Natural killer cell treated with Interleukin-12 subunit alpha and Interleukin-12 subunit beta and Interleukin-15 and Interleukin-18, amount 100 ng/mL, for 72 hours (primary cell): Measurements from ENCODE around the gene CARD8. TPM values are rescaled to one million over a fixed set of nuclear protein-coding genes. Genes with fewer than 3 reads are reported as not detected.

Experiments used
- ATAC-seq, 2 donors: fragments of 150-1000 bp; cut with Tn5 transposase in 1 of 2; sonication (Bioruptor Pico), chemical (Tn5 transposase) in 1 of 2; 2 replicates each; pipeline ENCODE4 v1.10.0; 2021
- DNase-seq: peaks from one replicate; pipeline ENCODE4 v3.0.0; 2022; ENCODE audit warnings: low spot score
- H3K27ac Mint-ChIP-seq, 2 donors: 1 replicate in 1 of 2; 2 replicates in 1 of 2; pipeline ENCODE4 v1.8.0; 2022; ENCODE audit warnings: mixed read lengths in 2 of 2, mild to moderate bottlenecking in 1 of 2, moderate library complexity in 1 of 2
- H3K27me3 Mint-ChIP-seq, 2 donors: 1 replicate in 1 of 2; 2 replicates in 1 of 2; pipeline ENCODE4 v1.8.0; 2022; ENCODE audit warnings: mixed read lengths in 2 of 2
- H3K36me3 Mint-ChIP-seq: one replicate; pipeline ENCODE4 v1.8.0; 2022; ENCODE audit warnings: mixed read lengths
- H3K4me1 Mint-ChIP-seq, 2 donors: 1 replicate in 1 of 2; 2 replicates in 1 of 2; pipeline ENCODE4 v1.8.0; 2022; ENCODE audit warnings: low read depth in 2 of 2, mixed read lengths in 2 of 2, mild to moderate bottlenecking in 1 of 2
- H3K4me3 Mint-ChIP-seq: one replicate; pipeline ENCODE4 v1.8.0; 2022; ENCODE audit warnings: mixed read lengths
- H3K9me3 Mint-ChIP-seq: 2 replicates; pipeline ENCODE4 v1.8.0; 2022; ENCODE audit warnings: mixed read lengths
- total RNA-seq, 2 donors: library from RNA; stranded (reverse); gene quantifications; one replicate each; pipeline ENCODE4 v1.2.3, GENCODE V29; 2022

Gene CARD8
- total RNA-seq, 2 donors from 2014 or later: 172 to 176 TPM

DNA sequence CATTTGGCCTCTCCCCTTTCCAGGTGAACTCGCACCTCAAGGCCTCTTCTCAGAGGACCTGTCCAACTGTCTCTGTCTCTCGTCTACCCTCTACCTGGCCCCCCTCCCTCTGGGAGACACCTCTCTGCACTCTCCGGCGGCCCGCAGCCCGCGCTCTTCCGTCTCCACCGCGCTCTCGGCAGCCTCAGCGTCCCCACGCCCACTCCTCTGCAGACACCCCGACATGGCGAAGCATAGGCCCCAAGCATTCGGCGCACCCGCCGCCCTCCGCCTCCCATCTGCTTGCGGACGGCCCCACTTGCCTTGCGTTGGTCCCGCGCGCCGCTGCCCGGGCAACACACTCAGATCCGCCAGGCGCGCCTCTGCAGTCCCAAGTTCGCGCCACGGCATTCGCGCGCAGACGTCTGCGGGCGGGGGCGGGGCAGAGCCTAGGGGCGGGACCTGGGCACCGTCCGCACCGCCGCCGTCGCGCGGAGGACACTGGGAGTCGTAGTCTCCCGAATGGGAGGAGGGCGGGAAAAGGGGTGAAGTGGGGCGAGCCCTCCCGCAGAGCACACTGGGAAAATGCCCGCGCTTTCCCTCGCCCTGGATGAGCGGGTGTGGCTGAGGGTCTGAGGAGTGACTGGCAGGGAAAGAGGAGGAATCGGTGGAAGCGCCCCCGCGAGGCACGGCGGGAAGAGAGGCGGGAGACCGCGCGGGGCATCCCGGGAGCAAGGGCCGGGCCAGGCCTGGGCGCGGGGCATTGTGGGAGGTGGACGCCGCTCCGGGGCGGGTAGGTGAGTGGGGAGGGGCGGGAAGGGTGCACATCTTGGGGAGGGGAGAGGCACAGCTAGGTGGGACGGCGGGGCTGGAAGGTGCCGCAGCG lies 85.5 kb downstream of the CARD8 start, which contains the start of the genes LIG1 and ZSWIM9:
LIG1 (minus strand) TSS at position 406 of the 865 bp plus-strand sequence. CDS start 4,778 bp downstream, outside the sequence.
ZSWIM9 (plus strand) TSS at position 742 of the 865 bp plus-strand sequence. CDS start 1,123 bp downstream, outside the sequence.
- no peaks in the 10 kb centered on the region for H3K9me3 Mint-ChIP-seq
- ATAC-seq (peak; percentile 95), DNase-seq (peak; percentile 93)
- peaks cover 12% of the 10 kb centered on the region for H3K36me3 Mint-ChIP-seq
- peaks cover 21 to 23% of the 10 kb centered on the region in 2 donors for H3K4me1 Mint-ChIP-seq
- H3K4me3 Mint-ChIP-seq: peak within 1 kb of the TSS; percentile 97
- H3K27me3 Mint-ChIP-seq: no peaks in the 10 kb centered on the region
- H3K27ac Mint-ChIP-seq: peak within 1 kb of the TSS; percentile 96 to 97

DNA sequence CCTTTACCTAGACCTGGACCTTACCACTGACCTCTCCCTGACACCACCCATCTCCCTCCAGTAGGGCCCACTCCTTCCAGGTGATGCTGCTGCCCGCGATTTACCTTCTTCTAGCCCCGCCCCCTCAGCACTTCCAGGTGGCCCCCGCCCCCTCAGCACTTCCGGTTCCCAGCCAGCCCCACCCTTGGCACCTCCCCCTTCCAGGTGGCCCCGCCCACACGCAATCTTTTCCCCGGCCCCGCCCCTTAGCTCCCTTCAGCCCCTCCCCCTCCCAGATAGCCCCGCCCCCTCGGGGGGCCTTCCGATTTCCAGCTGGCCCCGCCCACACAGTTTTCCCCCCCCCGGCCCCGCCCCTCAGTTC lies 86.2 kb downstream of the CARD8 start:
- peak; percentile 94 for DNase-seq
- peaks cover 21 to 23% of the 10 kb centered on the region in 2 donors for H3K4me1 Mint-ChIP-seq

DNA sequence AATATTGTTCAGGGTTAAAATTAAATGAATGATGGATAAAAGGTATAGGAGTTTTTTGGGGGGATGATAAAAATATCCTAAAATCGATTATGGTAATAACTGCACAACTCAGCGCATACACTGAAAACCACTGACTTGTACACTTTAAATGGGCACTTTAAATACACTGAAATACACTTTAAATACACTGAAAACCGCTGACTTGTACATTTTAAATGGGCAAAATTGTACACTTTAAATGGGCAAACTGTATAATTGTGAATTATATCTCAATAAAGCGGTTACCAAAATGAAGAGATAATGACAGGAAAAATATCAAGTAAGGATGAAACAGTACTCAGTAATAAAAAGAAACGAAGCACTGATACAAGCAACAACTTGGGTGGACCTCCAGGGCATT lies 87.0 kb downstream of the CARD8 start:
- Mint-ChIP-seq H3K4me1 (peaks cover 21 to 23% of the 10 kb centered on the region in 2 donors), H3K27ac (peak overlapping the region; percentile 96 to 97), H3K36me3 (peaks cover 4% of the 10 kb centered on the region), H3K9me3 (no peaks in the 10 kb centered on the region), H3K4me3 (peak overlapping the region; percentile 97), H3K27me3 (no peaks in the 10 kb centered on the region)
- ATAC-seq (no peak), DNase-seq (no peak)

More for the DNA sequence above, 86.2 kb downstream of the CARD8 start:
- H3K36me3 Mint-ChIP-seq: peaks cover 8% of the 10 kb centered on the region
- ATAC-seq: peak; percentile 71 to 82
- no peaks in the 10 kb centered on the region for H3K9me3 Mint-ChIP-seq
- peak overlapping the region; percentile 96 to 97 for H3K27ac Mint-ChIP-seq
- no peaks in the 10 kb centered on the region for H3K27me3 Mint-ChIP-seq
- H3K4me3 Mint-ChIP-seq: peak overlapping the region; percentile 97

DNA sequence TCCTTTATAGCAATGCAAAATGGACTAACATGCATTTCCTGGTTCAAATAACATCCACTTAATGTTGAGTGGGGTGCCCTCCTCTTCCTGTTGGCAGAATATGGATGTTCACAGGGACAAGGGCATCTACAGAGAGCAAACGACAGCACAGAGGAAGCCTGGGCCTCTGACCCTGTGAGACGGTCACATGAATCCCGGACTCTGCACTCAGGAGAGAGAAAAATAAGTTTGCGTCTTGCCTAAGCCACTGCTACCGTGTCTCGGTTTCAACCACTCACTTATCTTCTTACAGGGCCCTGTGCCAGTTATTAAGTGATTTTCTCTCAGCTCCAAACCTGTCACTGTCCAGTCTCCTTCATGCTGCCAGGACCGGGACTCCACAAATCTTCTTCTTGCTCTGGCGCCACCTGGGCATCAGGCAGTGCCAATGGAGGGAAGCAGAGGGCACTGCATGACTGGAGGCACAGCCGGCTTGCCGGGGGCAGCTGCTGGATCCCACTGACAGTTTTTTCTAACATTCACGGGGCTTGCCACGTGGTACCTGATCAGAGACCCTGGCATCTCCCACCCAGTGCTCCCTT lies 97.4 kb downstream of the CARD8 start:
- peaks cover 11% of the 10 kb centered on the region for H3K36me3 Mint-ChIP-seq
- peaks cover 3 to 11% of the 10 kb centered on the region in 2 donors for H3K4me1 Mint-ChIP-seq
- H3K27me3 Mint-ChIP-seq: no peaks in the 10 kb centered on the region
- H3K27ac Mint-ChIP-seq: no peak overlapping the region
- no peak for DNase-seq
- no peak overlapping the region for H3K4me3 Mint-ChIP-seq
- H3K9me3 Mint-ChIP-seq: no peaks in the 10 kb centered on the region
- no peak for ATAC-seq

Other genes starting within 250 kb of the CARD8 start
- gene CABP5, start 211.8 kb downstream of the CARD8 start, total RNA-seq: not detected
- gene PLA2G4C, start 145.1 kb downstream of the CARD8 start, total RNA-seq: 10 to 100 TPM in 1 of 2 donors, 1 to 10 TPM in 1; 8.2 to 17.2 TPM
- 100 to 1,000 TPM in 1 of 2 donors, 10 to 100 TPM in 1; 65.8 to 172 TPM for gene LIG1, start 85.6 kb downstream of the CARD8 start, total RNA-seq
- 10 to 100 TPM in 1 of 2 donors, 1 to 10 TPM in 1; 6.2 to 16.8 TPM for gene ZSWIM9, start 85.2 kb downstream of the CARD8 start, total RNA-seq
- under 1 TPM in 1 of 2 donors, not detected in 1; 0.64 TPM for gene ZNF114, start 14.2 kb upstream of the CARD8 start, total RNA-seq
- 100 to 1,000 TPM in 1 of 2 donors, 10 to 100 TPM in 1; 99.4 to 157 TPM for gene EMP3, start 69.6 kb upstream of the CARD8 start, total RNA-seq
- 10 to 100 TPM in 1 of 2 donors, 1 to 10 TPM in 1; 6.9 to 25.5 TPM for gene TMEM143, start 108.0 kb upstream of the CARD8 start, total RNA-seq
- gene SYNGR4, start 108.5 kb upstream of the CARD8 start, total RNA-seq: under 1 TPM in 1 of 2 donors, not detected in 1; 0.45 TPM
- gene KDELR1, start 135.6 kb upstream of the CARD8 start, total RNA-seq: 10 to 100 TPM; 64.4 to 80.9 TPM
- under 1 TPM; 0.14 to 0.42 TPM for gene GRIN2D, start 137.8 kb upstream of the CARD8 start, total RNA-seq
- gene GRWD1, start 190.1 kb upstream of the CARD8 start, total RNA-seq: 100 to 1,000 TPM in 1 of 2 donors, 10 to 100 TPM in 1; 60.6 to 104 TPM
- gene KCNJ14, start 199.7 kb upstream of the CARD8 start, total RNA-seq: 1 to 10 TPM; 2.1 to 4.6 TPM
- gene CYTH2, start 213.5 kb upstream of the CARD8 start, total RNA-seq: 10 to 100 TPM; 66.4 to 66.9 TPM